Keratinocyte (primary cell): Measurements from ENCODE around the gene DCTD.

ENCODE experiments used
- EZH2 ChIP-seq: IDR thresholded peaks from one replicate; pipeline ENCODE4 v1.6.1; 2012; ENCODE audit warnings: inconsistent platforms, mild to moderate bottlenecking, low read length, moderate library complexity
- TF ChIP-seq, protein P1 (sequence below), 3 experiments: IDR thresholded peaks in 1 of 3; conservative IDR thresholded peaks in 1 of 3; optimal IDR thresholded peaks in 1 of 3; 2 replicates in 2 of 3; 3 replicates in 1 of 3; pipeline versions ENCODE3 to v1.5.1; 2011; ENCODE audit warnings: low read length in 3 of 3, mild to moderate bottlenecking in 3 of 3, moderate library complexity in 2 of 3, control low read depth in 1 of 3, inconsistent platforms in 1 of 3; ENCODE audit not compliant: insufficient read depth in 2 of 3; ENCODE audit errors: extremely low read depth in 1 of 3

DNA sequence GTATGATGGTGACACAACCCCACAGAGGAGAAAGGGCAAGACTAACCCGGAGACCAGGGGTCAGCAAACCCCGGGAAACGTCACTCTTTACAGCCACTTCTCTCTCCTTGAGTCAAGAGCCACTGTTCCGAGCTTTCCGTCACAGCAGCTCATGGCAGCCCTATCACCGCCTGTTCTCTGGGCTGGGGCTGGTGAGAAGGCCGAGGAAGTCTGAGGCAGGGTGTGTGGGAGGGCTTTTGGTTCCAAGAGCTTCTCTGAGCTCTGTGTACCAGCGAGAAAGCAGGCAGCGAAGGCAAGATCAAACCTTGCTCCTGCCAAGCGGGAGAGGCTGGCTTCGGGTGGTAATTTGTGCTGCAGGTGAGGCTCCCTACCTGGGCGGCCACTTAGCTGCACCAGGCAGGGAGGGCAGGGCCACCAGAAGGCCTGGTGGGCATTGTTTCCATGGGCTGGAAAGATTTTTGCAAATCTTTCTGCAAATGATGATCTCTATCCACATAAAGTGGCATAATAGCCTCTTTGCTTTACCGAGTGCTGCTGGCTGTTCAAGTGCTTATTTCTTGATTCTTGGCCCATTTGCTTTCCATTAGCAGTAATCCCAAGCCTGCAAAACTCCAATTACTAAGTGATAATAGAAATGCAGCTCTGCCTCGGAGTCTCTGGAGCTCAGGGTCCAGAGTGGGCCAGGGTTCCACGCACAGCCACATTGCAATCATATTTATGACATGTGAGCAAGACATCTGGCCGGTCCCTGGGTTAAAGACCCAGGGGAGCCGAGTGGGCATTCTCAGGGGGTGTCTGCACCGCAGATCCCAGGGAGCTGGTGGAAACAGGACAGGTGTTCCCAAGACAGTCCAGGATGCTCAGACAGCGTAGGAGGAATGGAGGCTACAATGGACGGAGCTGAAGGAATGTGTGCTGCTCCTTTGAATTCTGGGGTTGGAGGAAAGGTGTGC, 41.5 kb downstream of the DCTD start:
- TF ChIP-seq, protein P1, sequence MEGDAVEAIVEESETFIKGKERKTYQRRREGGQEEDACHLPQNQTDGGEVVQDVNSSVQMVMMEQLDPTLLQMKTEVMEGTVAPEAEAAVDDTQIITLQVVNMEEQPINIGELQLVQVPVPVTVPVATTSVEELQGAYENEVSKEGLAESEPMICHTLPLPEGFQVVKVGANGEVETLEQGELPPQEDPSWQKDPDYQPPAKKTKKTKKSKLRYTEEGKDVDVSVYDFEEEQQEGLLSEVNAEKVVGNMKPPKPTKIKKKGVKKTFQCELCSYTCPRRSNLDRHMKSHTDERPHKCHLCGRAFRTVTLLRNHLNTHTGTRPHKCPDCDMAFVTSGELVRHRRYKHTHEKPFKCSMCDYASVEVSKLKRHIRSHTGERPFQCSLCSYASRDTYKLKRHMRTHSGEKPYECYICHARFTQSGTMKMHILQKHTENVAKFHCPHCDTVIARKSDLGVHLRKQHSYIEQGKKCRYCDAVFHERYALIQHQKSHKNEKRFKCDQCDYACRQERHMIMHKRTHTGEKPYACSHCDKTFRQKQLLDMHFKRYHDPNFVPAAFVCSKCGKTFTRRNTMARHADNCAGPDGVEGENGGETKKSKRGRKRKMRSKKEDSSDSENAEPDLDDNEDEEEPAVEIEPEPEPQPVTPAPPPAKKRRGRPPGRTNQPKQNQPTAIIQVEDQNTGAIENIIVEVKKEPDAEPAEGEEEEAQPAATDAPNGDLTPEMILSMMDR (optimal IDR thresholded peaks at IDR 0.05 in 1 of 3, IDR thresholded peaks at IDR 0.05 in 1 of 3, conservative IDR thresholded peaks at IDR 0.05 in 1 of 3; ENCODE audit: extremely low read depth in 1 of 3, insufficient read depth in 2 of 3, low read length in 3 of 3): no peak
- no peak for TF ChIP-seq EZH2
